Placental epithelial cell (primary cell): ENCODE data around the gene CD5L. TPM values are rescaled to one million over a fixed set of nuclear protein-coding genes. Genes with fewer than 3 reads are reported as not detected.

Experiments used
- small RNA-seq: library from RNA; depleted of rRNA; stranded (forward); fragments of <200 nt; gene quantifications from one replicate; pipeline ENCODE3, GENCODE V24; 2012
- total RNA-seq: library from RNA; depleted of rRNA; stranded (reverse); fragments of >200 nt; gene quantifications from 2 replicates; pipeline ENCODE4 v1.2.3, GENCODE V29; 2012

Gene CD5L
- total RNA-seq: not detected in 2 replicates

GRCh38 chr1:157841708-157842107, at the start of gene CD5L:
CD5L (minus strand) TSS chr1:157841808; CDS start chr1:157841701, 107 bp downstream.

GRCh38 chr1:157819896-157820295, 21.7 kb downstream of the CD5L start, which contains the start of gene FCRL1:
FCRL1 (minus strand) TSS chr1:157820120; CDS start chr1:157820037, 83 bp downstream.

Small RNA genes lying within 50 kb of the gene (small RNA-seq; reads per million reads assigned to genes)
- not detected for gene MRPS21P2

Other genes starting within 250 kb of the CD5L start
- gene FCRL4, start 243.7 kb downstream of the CD5L start, total RNA-seq: not detected in 2 replicates
- gene FCRL3, start 141.0 kb downstream of the CD5L start, total RNA-seq: not detected in 2 replicates
- not detected in 2 replicates for gene FCRL2, start 64.7 kb downstream of the CD5L start, total RNA-seq
- not detected in 2 replicates for gene FCRL1, start 21.7 kb downstream of the CD5L start, total RNA-seq
- 32.6 and 47.0 TPM in 2 replicates for gene KIRREL1, start 151.8 kb upstream of the CD5L start, total RNA-seq